ENCODE results near the gene MAGI2. TPM values are rescaled to one million over a fixed set of nuclear protein-coding genes. Genes with fewer than 3 reads are reported as not detected.

MAGI2 gene
- total RNA-seq, 1 donor from 2014 or later, result 0.10 TPM

DNA sequence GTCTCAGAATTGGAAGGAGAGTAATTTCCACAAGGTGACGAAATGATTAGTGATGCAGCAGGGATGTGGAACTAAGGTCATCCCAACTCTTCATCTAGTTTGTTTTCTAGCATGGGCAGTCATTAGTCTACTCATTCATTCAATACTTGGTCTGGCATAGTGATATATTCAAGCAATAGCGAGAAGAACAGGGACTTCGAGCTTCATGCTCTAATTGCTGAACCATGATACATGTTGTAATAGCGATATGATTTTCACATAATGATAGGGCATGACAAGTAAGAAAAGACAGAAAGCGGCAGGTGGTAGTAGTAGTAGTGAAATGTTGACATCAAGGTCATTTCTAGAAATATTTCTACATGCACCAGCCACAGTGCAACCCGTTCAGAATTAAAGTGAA lies 1002.8 kb downstream of the MAGI2 start:
- Mint-ChIP-seq H3K27me3 (ENCODE audit: insufficient read depth) (no peaks in the 10 kb centered on the region), H3K9me3 (no peaks in the 10 kb centered on the region), H3K4me3 (no peak overlapping the region), H3K36me3 (ENCODE audit: low read depth) (no peaks in the 10 kb centered on the region), H3K4me1 (ENCODE audit: low read depth) (no peaks in the 10 kb centered on the region), H3K27ac (no peak overlapping the region)
- intact Hi-C loops (cut with micrococcal nuclease), result no loop called here
- no peak for DNase-seq (ENCODE audit: low spot score)

DNA sequence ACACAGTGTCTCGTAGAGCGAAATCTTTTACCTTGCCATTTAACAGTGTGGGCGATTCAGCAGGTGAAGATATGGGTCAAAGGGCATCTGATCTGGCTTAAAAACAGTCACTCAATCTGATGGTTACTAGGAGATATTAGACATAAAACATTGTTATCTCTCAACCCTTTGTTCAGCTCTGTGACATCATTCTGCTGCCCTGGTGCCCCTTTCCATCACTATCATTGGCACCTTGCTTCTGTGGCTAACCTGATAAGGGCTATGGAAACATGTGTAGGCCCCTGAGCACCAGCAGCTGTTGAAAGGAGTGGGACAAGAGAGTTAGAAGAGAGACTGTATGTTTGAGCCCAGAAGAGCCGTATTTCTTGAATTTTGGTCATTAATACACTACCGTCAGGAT lies 1004.6 kb downstream of the MAGI2 start:
- intact Hi-C loops (cut with micrococcal nuclease), result no loop called here
- DNase-seq (ENCODE audit: low spot score), result no peak
- Mint-ChIP-seq H3K36me3 (ENCODE audit: low read depth) (no peaks in the 10 kb centered on the region), H3K4me1 (ENCODE audit: low read depth) (no peaks in the 10 kb centered on the region), H3K27ac (no peak overlapping the region), H3K9me3 (no peaks in the 10 kb centered on the region), H3K27me3 (ENCODE audit: insufficient read depth) (no peaks in the 10 kb centered on the region), H3K4me3 (no peak overlapping the region)

DNA sequence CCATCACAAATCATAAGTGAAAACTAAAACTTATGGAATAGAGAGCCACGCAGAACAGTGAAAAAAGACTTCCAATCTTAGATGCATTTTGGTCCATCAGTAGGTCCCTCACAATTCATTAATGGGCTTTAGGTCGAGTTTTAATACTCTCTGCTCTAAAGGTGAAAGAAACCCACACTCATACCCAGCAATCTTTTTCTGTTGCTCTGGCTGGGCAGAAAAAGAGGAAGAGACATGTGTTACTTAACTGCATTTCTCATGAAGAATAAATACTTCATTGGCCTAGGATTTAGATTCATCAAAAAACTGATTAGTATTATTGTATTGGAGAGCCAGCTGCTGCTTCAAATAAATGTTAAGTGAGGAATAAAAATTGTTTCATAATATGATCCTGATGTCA lies 1009.2 kb downstream of the MAGI2 start:
- no peak for DNase-seq (ENCODE audit: low spot score)
- Mint-ChIP-seq H3K36me3 (ENCODE audit: low read depth) (no peaks in the 10 kb centered on the region), H3K4me1 (ENCODE audit: low read depth) (no peaks in the 10 kb centered on the region), H3K27ac (no peak overlapping the region), H3K4me3 (no peak overlapping the region), H3K9me3 (no peaks in the 10 kb centered on the region), H3K27me3 (ENCODE audit: insufficient read depth) (no peaks in the 10 kb centered on the region)
- intact Hi-C loops (cut with micrococcal nuclease), result no loop called here

DNA sequence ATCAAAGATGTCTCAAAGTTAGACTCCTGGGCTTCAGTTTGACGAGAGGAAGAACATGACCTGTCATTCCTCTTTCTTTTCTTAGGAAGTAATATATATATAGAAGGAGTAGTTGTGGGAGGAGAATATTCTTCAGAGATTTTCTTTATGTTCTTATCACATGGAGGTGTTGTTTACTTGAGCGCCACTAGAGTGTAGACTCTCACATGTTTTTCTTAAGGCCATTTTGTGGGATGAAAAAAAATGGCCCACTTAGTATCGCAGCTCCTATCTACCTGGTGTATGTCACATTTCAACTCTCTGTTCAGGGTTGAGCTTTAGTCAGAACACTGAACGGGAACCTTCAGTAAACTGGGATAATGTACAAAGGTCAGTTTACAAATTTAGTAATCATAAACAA lies 1009.7 kb downstream of the MAGI2 start:
- no peak overlapping the region for H3K4me3 Mint-ChIP-seq
- H3K27ac Mint-ChIP-seq, result no peak overlapping the region
- no peak for DNase-seq (ENCODE audit: low spot score)
- no peaks in the 10 kb centered on the region for H3K9me3 Mint-ChIP-seq
- no peaks in the 10 kb centered on the region for H3K4me1 Mint-ChIP-seq (ENCODE audit: low read depth)
- no peaks in the 10 kb centered on the region for H3K36me3 Mint-ChIP-seq (ENCODE audit: low read depth)
- intact Hi-C loops (cut with micrococcal nuclease), result no loop called here
- no peaks in the 10 kb centered on the region for H3K27me3 Mint-ChIP-seq (ENCODE audit: insufficient read depth)

DNA sequence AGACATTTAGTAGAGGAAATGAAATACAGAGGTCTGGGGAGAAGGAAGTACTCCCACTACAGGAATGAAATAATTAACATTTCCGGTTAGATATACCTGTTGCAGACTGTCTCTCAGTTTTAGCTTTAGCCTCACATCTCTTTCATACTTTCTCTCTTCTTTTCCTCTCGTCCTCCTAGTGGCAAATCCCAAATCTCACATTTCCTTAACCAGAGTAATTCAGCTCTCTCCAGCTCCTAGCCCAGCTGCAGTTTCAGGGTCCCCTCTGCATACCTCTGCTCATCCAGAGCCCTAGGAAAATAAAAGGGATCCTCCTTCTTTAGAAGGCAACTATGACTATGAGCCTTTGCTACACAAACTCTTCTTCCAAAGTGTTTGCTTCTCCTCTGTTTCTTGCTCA lies 1011.7 kb downstream of the MAGI2 start:
- intact Hi-C loops (cut with micrococcal nuclease), result no loop called here
- Mint-ChIP-seq H3K36me3 (ENCODE audit: low read depth) (no peaks in the 10 kb centered on the region), H3K9me3 (no peaks in the 10 kb centered on the region), H3K27me3 (ENCODE audit: insufficient read depth) (no peaks in the 10 kb centered on the region), H3K27ac (no peak overlapping the region), H3K4me3 (no peak overlapping the region), H3K4me1 (ENCODE audit: low read depth) (no peaks in the 10 kb centered on the region)
- no peak for DNase-seq (ENCODE audit: low spot score)

DNA sequence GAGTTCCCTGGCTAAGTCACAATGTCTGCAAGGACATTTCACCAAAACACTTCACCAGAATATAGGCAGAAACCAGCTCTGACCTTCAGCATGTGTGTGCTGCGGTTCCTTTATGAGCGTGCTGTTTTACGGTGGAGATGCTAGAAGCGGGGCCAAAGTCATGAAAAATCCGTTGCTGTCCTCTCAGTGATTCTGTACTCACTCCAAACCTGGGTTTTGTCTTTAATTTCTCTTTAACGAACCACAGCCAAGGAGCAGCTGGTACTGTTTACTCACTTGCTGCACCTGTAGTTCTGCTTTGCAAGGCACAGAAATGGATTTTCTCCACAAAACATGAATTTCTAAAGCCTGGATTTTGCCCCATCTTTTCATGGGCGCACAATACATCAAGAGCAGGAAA lies 1015.0 kb downstream of the MAGI2 start:
- Mint-ChIP-seq H3K9me3 (no peaks in the 10 kb centered on the region), H3K4me1 (ENCODE audit: low read depth) (no peaks in the 10 kb centered on the region), H3K27me3 (ENCODE audit: insufficient read depth) (no peaks in the 10 kb centered on the region), H3K36me3 (ENCODE audit: low read depth) (no peaks in the 10 kb centered on the region), H3K27ac (no peak overlapping the region), H3K4me3 (no peak overlapping the region)
- no peak for DNase-seq (ENCODE audit: low spot score)
- intact Hi-C loops (cut with micrococcal nuclease), result no loop called here

DNA sequence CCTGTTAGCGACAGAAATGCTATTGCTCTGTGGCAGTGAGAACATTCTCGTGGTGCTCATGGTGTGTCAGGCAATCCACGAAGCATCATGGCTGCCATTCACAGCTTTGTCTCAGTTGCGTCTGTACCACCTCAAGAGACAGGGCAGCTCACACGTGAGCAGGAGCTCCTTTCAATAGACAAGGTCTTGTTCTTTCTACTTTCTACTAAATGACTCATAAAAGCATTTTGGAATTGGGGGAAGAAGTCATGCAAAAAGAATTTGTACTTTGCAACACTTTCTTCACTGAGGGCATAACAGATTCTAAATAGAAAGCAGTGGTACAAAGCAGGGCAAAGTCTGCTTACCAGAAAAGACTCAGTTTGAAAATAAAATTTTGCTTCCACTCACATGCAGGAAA lies 1016.3 kb downstream of the MAGI2 start:
- no peaks in the 10 kb centered on the region for H3K4me1 Mint-ChIP-seq (ENCODE audit: low read depth)
- intact Hi-C loops (cut with micrococcal nuclease), result no loop called here
- no peaks in the 10 kb centered on the region for H3K36me3 Mint-ChIP-seq (ENCODE audit: low read depth)
- DNase-seq (ENCODE audit: low spot score), result no peak
- no peaks in the 10 kb centered on the region for H3K27me3 Mint-ChIP-seq (ENCODE audit: insufficient read depth)
- no peak overlapping the region for H3K4me3 Mint-ChIP-seq
- no peaks in the 10 kb centered on the region for H3K9me3 Mint-ChIP-seq
- no peak overlapping the region for H3K27ac Mint-ChIP-seq

GRCh38 chr7:78435355-78435754 lies 1018.1 kb downstream of the MAGI2 start:
- Mint-ChIP-seq H3K27ac (no peak overlapping the region), H3K36me3 (ENCODE audit: low read depth) (no peaks in the 10 kb centered on the region), H3K4me1 (ENCODE audit: low read depth) (no peaks in the 10 kb centered on the region), H3K9me3 (no peaks in the 10 kb centered on the region), H3K27me3 (ENCODE audit: insufficient read depth) (no peaks in the 10 kb centered on the region), H3K4me3 (no peak overlapping the region)
- intact Hi-C loops (cut with micrococcal nuclease), result no loop called here
- no peak for DNase-seq (ENCODE audit: low spot score)

DNA sequence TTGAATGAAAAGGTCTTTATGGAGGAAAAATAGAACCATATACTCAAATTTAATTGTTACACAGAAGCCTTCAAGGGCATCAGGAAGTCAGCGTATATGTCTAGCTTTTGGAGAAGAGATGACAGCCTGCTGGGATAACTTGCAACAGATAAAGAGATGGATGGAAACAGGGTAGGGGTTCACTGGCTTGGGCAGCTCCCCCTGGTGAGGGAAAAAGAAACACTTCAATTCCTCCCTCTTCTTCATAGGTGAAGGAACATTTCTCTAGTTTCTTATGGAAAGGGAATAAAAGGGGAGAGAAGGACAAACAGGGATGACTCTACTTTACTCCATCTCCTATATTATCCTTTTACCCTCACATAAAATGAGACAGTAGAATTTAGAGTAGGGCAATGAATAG lies 1019.2 kb downstream of the MAGI2 start:
- H3K27me3 Mint-ChIP-seq (ENCODE audit: insufficient read depth), result no peaks in the 10 kb centered on the region
- no peak overlapping the region for H3K4me3 Mint-ChIP-seq
- intact Hi-C loops (cut with micrococcal nuclease), result no loop called here
- H3K27ac Mint-ChIP-seq, result no peak overlapping the region
- no peak for DNase-seq (ENCODE audit: low spot score)
- H3K4me1 Mint-ChIP-seq (ENCODE audit: low read depth), result no peaks in the 10 kb centered on the region
- no peaks in the 10 kb centered on the region for H3K9me3 Mint-ChIP-seq
- no peaks in the 10 kb centered on the region for H3K36me3 Mint-ChIP-seq (ENCODE audit: low read depth)

DNA sequence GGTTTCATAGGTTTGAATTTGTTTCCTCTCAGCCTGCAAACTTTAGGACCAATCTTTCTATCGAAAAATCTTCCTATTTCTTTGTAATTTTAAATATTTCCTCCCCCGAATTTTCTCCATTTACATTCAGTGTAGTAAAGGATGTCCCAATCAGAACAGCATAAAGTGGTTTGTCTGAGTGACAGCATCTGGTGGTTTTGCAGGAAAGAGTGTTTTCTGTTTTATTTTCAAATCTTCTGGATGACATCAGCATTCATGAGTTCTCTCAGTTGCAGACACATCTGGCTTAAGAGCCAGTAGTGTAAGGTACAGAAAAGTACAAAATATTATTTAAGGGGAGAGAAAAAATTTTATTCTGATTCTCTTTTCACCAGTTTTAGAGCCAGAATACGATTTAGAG lies 1020.0 kb downstream of the MAGI2 start:
- intact Hi-C loops (cut with micrococcal nuclease), result no loop called here
- H3K4me1 Mint-ChIP-seq (ENCODE audit: low read depth), result no peaks in the 10 kb centered on the region

DNA sequence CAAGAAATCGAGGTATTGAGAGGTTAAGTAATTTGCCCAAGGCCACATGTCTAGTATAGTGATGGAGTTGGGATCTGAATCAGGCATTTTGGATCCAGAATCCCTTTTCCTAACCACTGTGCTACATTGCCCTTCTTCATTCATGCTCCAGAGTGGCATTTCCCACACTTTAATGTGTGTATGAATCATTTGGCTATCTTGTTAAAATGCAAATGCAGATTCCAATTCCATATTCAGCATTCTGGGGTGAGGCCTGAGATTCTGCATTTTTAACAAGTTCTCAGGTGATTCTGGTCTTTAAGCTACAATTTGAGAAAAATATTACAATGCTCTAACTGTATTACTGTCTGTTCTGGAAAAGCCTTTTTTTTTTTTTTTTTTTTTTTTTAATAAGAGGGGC lies 1023.6 kb downstream of the MAGI2 start:
- no peak for DNase-seq (ENCODE audit: low spot score)
- Mint-ChIP-seq H3K9me3 (no peaks in the 10 kb centered on the region), H3K4me1 (ENCODE audit: low read depth) (no peaks in the 10 kb centered on the region), H3K4me3 (no peak overlapping the region), H3K36me3 (ENCODE audit: low read depth) (no peaks in the 10 kb centered on the region), H3K27me3 (ENCODE audit: insufficient read depth) (no peaks in the 10 kb centered on the region), H3K27ac (no peak overlapping the region)
- intact Hi-C loops (cut with micrococcal nuclease), result no loop called here

More for the DNA sequence above, 1020.0 kb downstream of the MAGI2 start:
- no peaks in the 10 kb centered on the region for H3K9me3 Mint-ChIP-seq
- H3K27me3 Mint-ChIP-seq (ENCODE audit: insufficient read depth), result no peaks in the 10 kb centered on the region
- H3K27ac Mint-ChIP-seq, result no peak overlapping the region
- no peaks in the 10 kb centered on the region for H3K36me3 Mint-ChIP-seq (ENCODE audit: low read depth)
- no peak overlapping the region for H3K4me3 Mint-ChIP-seq
- no peak for DNase-seq (ENCODE audit: low spot score)

DNA sequence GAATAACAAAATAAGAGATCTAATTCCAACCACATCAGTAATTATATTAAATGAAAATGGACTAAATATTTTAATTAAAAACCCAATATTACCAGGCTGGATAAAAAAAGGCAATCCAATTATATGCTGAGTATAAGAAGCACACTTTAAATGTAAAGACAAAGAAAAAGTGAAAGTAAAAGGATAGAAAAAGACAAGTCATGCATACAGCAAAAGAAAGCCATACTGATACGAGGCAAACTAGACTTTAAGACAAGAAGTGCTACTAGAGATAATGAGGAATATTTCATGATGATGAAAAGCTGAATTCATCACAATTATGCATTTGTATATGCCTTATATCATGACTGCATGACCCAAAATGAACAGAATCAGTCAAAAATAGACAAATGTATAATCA lies 1026.3 kb downstream of the MAGI2 start:
- no peaks in the 10 kb centered on the region for H3K27me3 Mint-ChIP-seq (ENCODE audit: insufficient read depth)
- no peak for DNase-seq (ENCODE audit: low spot score)
- no peaks in the 10 kb centered on the region for H3K9me3 Mint-ChIP-seq
- no peak overlapping the region for H3K27ac Mint-ChIP-seq
- H3K36me3 Mint-ChIP-seq (ENCODE audit: low read depth), result no peaks in the 10 kb centered on the region
- intact Hi-C loops (cut with micrococcal nuclease), result no loop called here
- no peak overlapping the region for H3K4me3 Mint-ChIP-seq
- no peaks in the 10 kb centered on the region for H3K4me1 Mint-ChIP-seq (ENCODE audit: low read depth)

- Mint-ChIP-seq H3K36me3 (ENCODE audit: low read depth) (no peaks in the 10 kb centered on the region), H3K4me1 (ENCODE audit: low read depth) (no peaks in the 10 kb centered on the region), H3K27ac (no peak overlapping the region)
Measured at GRCh38 chr7:78420001-78420400, 1033.5 kb downstream of the MAGI2 start.

GRCh38 chr7:78417180-78417853 lies 1036.2 kb downstream of the MAGI2 start:
- Mint-ChIP-seq H3K36me3 (ENCODE audit: low read depth) (no peaks in the 10 kb centered on the region), H3K9me3 (no peaks in the 10 kb centered on the region), H3K4me1 (ENCODE audit: low read depth) (no peaks in the 10 kb centered on the region), H3K27ac (no peak overlapping the region), H3K27me3 (ENCODE audit: insufficient read depth) (no peaks in the 10 kb centered on the region), H3K4me3 (no peak overlapping the region)
- no peak for DNase-seq (ENCODE audit: low spot score)
- intact Hi-C loops (cut with micrococcal nuclease), result no loop called here

More at GRCh38 chr7:78420001-78420400, 1033.5 kb downstream of the MAGI2 start:
- no peaks in the 10 kb centered on the region for H3K27me3 Mint-ChIP-seq (ENCODE audit: insufficient read depth)
- H3K4me3 Mint-ChIP-seq, result no peak overlapping the region
- intact Hi-C loops (cut with micrococcal nuclease), result no loop called here
- H3K9me3 Mint-ChIP-seq, result no peaks in the 10 kb centered on the region
- DNase-seq (ENCODE audit: low spot score), result no peak

All from activated T-helper 1 cell treated with anti-CD3 and anti-CD28 coated beads, Interleukin-12 subunit alpha, Interleukin-12 subunit beta, Interleukin-2, Interleukin-4 antibody, amounts not matched to agents 30 ng/mL and 10 ng/mL and 1 ng/mL, durations not matched to agents 14 hours and 24 hours and 36 hours (primary cell).